ENCODE data around the gene CLHC1. TPM values are rescaled to one million over a fixed set of nuclear protein-coding genes. Genes with fewer than 3 reads are reported as not detected.
"Not testable (repeated sequence)": the region's sequence is repeated elsewhere in the genome, so short reads cannot be mapped to it uniquely, and the experiment has no call there.

Gene CLHC1
- total and polyA plus RNA-seq, 2 experiments from 2014 or later, result 1.3 to 5.6 TPM

GRCh38 chr2:55268288-55268906 is 36.3 kb upstream of the CLHC1 start:
- peak overlapping the region; percentile 58 for H3K27ac ChIP-seq
- no peak for DNase-seq
- 7 to 10% methylated on average over 13 of the region's 13 CpGs for WGBS, 2 experiments (ENCODE audit: low coverage in 1 of 2, low lambda C conversion rate in 2 of 2, missing lambda C conversion rate in 2 of 2)
- H3K27me3 ChIP-seq (replicated peaks; ENCODE audit: insufficient read depth), result no peaks in the 10 kb centered on the region
- H3K4me2 ChIP-seq (ENCODE audit: unreplicated experiment), result peak overlapping the region; percentile 80
- H3F3A ChIP-seq (ENCODE audit: insufficient read depth), result no peaks in the 10 kb centered on the region
- H4K20me1 ChIP-seq (ENCODE audit: insufficient read depth), result no peaks in the 10 kb centered on the region
- H3K9me3 ChIP-seq (ENCODE audit: low read depth), result no peaks in the 10 kb centered on the region
- peaks cover 11% of the 10 kb centered on the region for H3K36me3 ChIP-seq (ENCODE audit: low read depth)
- peaks cover 19% of the 10 kb centered on the region; the same call in 1 of the 2 replicates for H3K79me2 ChIP-seq (ENCODE audit: insufficient read depth)
- TF ChIP-seq EZH2phosphoT487 (IDR thresholded peaks at IDR 0.05; ENCODE audit: insufficient read depth, low read depth) (no peak), EZH2 (IDR thresholded peaks at IDR 0.05; ENCODE audit: insufficient read depth, poor library complexity, severe bottlenecking) (no peak)
- H3K9ac ChIP-seq, result peak overlapping the region; percentile 92
- no peaks in the 10 kb centered on the region for H3K9me2 ChIP-seq (ENCODE audit: insufficient read depth)
- in situ Hi-C loops (cut with MboI), result no loop called here
- peak overlapping the region; percentile 99 for H2AFZ ChIP-seq
- H3K4me3 ChIP-seq, result peak overlapping the region; percentile 94
- no peaks in the 10 kb centered on the region; the same call in none of the 2 replicates for H3K4me1 ChIP-seq (ENCODE audit: insufficient read depth)

- 97 to 99% methylated on average over 3 of the region's 3 CpGs for WGBS, 2 experiments (ENCODE audit: low coverage in 1 of 2, low lambda C conversion rate in 2 of 2, missing lambda C conversion rate in 2 of 2)
- H3K9ac ChIP-seq; H3K27ac ChIP-seq; H3K79me2 ChIP-seq (ENCODE audit: insufficient read depth); H3K27me3 ChIP-seq (replicated peaks; ENCODE audit: insufficient read depth); H3K4me2 ChIP-seq (ENCODE audit: unreplicated experiment); in situ Hi-C loops (cut with MboI); H3F3A ChIP-seq (ENCODE audit: insufficient read depth); H3K4me1 ChIP-seq (ENCODE audit: insufficient read depth); H3K4me3 ChIP-seq; DNase-seq; H2AFZ ChIP-seq; H3K9me2 ChIP-seq (ENCODE audit: insufficient read depth); H4K20me1 ChIP-seq (ENCODE audit: insufficient read depth); H3K9me3 ChIP-seq (ENCODE audit: low read depth): not testable (repeated sequence)
- H3K36me3 ChIP-seq (ENCODE audit: low read depth), result peaks cover 39% of the 10 kb centered on the region
Observed at GRCh38 chr2:55259586-55259985, 27.5 kb upstream of the CLHC1 start.

DNA sequence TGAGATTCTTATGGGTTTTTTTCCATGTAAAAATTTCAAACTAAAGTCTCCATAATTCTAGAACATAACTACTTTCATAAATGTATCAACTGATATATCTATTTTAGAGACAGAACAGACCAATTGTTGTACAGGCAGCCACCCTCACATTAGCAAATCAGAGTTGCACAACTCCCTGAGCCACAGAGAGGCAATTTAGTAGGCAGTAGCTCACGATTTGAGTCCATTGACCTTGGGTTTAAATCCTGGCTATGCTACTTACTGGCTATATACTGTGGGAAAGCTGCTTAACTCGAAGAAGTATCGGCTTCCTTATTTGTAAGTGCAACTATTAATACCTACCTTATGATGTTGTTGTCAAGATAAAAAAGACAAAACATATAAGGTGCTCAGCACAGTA is 20.7 kb upstream of the CLHC1 start:
- Histone ChIP-seq H3K9me3 (ENCODE audit: low read depth) (no peaks in the 10 kb centered on the region), H3K79me2 (ENCODE audit: insufficient read depth) (no peaks in the 10 kb centered on the region), H3F3A (ENCODE audit: insufficient read depth) (no peaks in the 10 kb centered on the region), H3K9me2 (ENCODE audit: insufficient read depth) (no peaks in the 10 kb centered on the region), H3K27ac (no peak overlapping the region), H3K4me3 (no peak overlapping the region), H3K27me3 (replicated peaks; ENCODE audit: insufficient read depth) (no peaks in the 10 kb centered on the region), H3K4me1 (ENCODE audit: insufficient read depth) (no peaks in the 10 kb centered on the region), H3K4me2 (ENCODE audit: unreplicated experiment) (no peak overlapping the region), H2AFZ (no peak overlapping the region), H3K9ac (no peak overlapping the region), H3K36me3 (ENCODE audit: low read depth) (peaks cover 34% of the 10 kb centered on the region), H4K20me1 (ENCODE audit: insufficient read depth) (no peaks in the 10 kb centered on the region)
- 81 to 86% methylated on average over 3 of the region's 3 CpGs for WGBS, 2 experiments (ENCODE audit: low coverage in 1 of 2, low lambda C conversion rate in 2 of 2, missing lambda C conversion rate in 2 of 2)
- no peak for DNase-seq
- TF ChIP-seq EZH2phosphoT487 (IDR thresholded peaks at IDR 0.05; ENCODE audit: insufficient read depth, low read depth) (no peak), EZH2 (IDR thresholded peaks at IDR 0.05; ENCODE audit: insufficient read depth, poor library complexity, severe bottlenecking) (no peak)
- in situ Hi-C loops (cut with MboI), result no loop called here

GRCh38 chr2:55247025-55247424 is 14.9 kb upstream of the CLHC1 start:
- in situ Hi-C loops (cut with MboI), result no loop called here
- 89 to 90% methylated on average over 5 of the region's 5 CpGs for WGBS, 2 experiments (ENCODE audit: low coverage in 1 of 2, low lambda C conversion rate in 2 of 2, missing lambda C conversion rate in 2 of 2)
- no peaks in the 10 kb centered on the region for H3K27me3 ChIP-seq (replicated peaks; ENCODE audit: insufficient read depth)
- 0 out of 2 replicates have a peak, but pooled peaks cover 6% of the 10 kb centered on the region for H3F3A ChIP-seq (ENCODE audit: insufficient read depth)
- no peaks in the 10 kb centered on the region for H3K79me2 ChIP-seq (ENCODE audit: insufficient read depth)
- H4K20me1 ChIP-seq (ENCODE audit: insufficient read depth), result no peaks in the 10 kb centered on the region
- H3K4me2 ChIP-seq (ENCODE audit: unreplicated experiment), result no peak overlapping the region
- no peak overlapping the region for H3K9ac ChIP-seq
- H3K9me2 ChIP-seq (ENCODE audit: insufficient read depth), result no peaks in the 10 kb centered on the region
- H3K36me3 ChIP-seq (ENCODE audit: low read depth), result peaks cover 40% of the 10 kb centered on the region
- TF ChIP-seq EZH2phosphoT487 (IDR thresholded peaks at IDR 0.05; ENCODE audit: insufficient read depth, low read depth) (no peak), EZH2 (IDR thresholded peaks at IDR 0.05; ENCODE audit: insufficient read depth, poor library complexity, severe bottlenecking) (no peak)
- no peaks in the 10 kb centered on the region for H3K4me1 ChIP-seq (ENCODE audit: insufficient read depth)
- no peak overlapping the region for H2AFZ ChIP-seq
- no peaks in the 10 kb centered on the region for H3K9me3 ChIP-seq (ENCODE audit: low read depth)
- H3K4me3 ChIP-seq, result no peak overlapping the region
- DNase-seq, result no peak
- no peak overlapping the region for H3K27ac ChIP-seq

DNA sequence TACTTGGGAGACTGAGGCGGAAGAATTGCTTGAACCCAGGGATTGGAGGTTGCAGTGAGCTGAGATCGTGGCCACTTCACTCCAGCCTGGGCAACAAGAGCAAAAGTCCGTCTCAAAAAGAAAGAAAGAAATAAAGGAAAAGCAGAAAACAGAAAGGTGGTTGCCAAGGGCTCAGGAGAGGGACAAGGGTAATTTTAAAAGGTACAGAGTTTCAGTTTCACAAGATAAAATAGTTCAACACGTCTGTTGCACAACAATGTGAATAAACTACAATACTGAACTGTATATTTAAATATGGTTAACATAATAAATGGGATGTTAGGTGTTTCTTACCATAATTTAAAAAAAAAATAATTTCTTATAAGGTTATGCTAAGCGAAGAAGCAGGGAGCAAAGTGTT is 13.3 kb upstream of the CLHC1 start:
- no peaks in the 10 kb centered on the region for H3K4me1 ChIP-seq (ENCODE audit: insufficient read depth)
- H2AFZ ChIP-seq, result no peak overlapping the region
- WGBS, 2 experiments (ENCODE audit: low coverage in 1 of 2, low lambda C conversion rate in 2 of 2, missing lambda C conversion rate in 2 of 2), result 77 to 78% methylated on average over 5 of the region's 5 CpGs
- no peaks in the 10 kb centered on the region for H3K9me2 ChIP-seq (ENCODE audit: insufficient read depth)
- H4K20me1 ChIP-seq (ENCODE audit: insufficient read depth), result no peaks in the 10 kb centered on the region
- 0 out of 2 replicates have a peak, but pooled peaks cover 14% of the 10 kb centered on the region for H3F3A ChIP-seq (ENCODE audit: insufficient read depth)
- in situ Hi-C loops (cut with MboI), result no loop called here
- no peaks in the 10 kb centered on the region for H3K27me3 ChIP-seq (replicated peaks; ENCODE audit: insufficient read depth)
- DNase-seq, result no peak
- TF ChIP-seq EZH2phosphoT487 (IDR thresholded peaks at IDR 0.05; ENCODE audit: insufficient read depth, low read depth) (no peak), EZH2 (IDR thresholded peaks at IDR 0.05; ENCODE audit: insufficient read depth, poor library complexity, severe bottlenecking) (no peak)
- no peak overlapping the region for H3K4me3 ChIP-seq
- H3K79me2 ChIP-seq (ENCODE audit: insufficient read depth), result no peaks in the 10 kb centered on the region
- no peaks in the 10 kb centered on the region for H3K9me3 ChIP-seq (ENCODE audit: low read depth)
- H3K27ac ChIP-seq, result no peak overlapping the region
- no peak overlapping the region for H3K4me2 ChIP-seq (ENCODE audit: unreplicated experiment)
- H3K36me3 ChIP-seq (ENCODE audit: low read depth), result peaks cover 35% of the 10 kb centered on the region
- H3K9ac ChIP-seq, result no peak overlapping the region

All from GM23248 (cell line).